Astrocyte (in vitro differentiated cells and primary cell): ENCODE results near the gene DLX3. TPM values are rescaled to one million over a fixed set of nuclear protein-coding genes. Genes with fewer than 3 reads are reported as not detected.

Experiments
- DNase-seq: peaks from one replicate; pipeline ENCODE4 v3.0.0-alpha.2; 2010; ENCODE audit warnings: low read depth
- FAIRE-seq: peaks from 2 replicates; lab custom pipeline; 2011; peaks lifted over from hg19 to GRCh38; lab: Jason Lieb, UNC
- H2AFZ ChIP-seq: 2 replicates; pipeline ENCODE4 v1.6.0; 2012; ENCODE audit warnings: low read depth, low read length, inconsistent platforms
- H3K27ac ChIP-seq: 2 replicates; pipeline ENCODE4 v1.5.1; 2011; ENCODE audit warnings: low read depth, low read length, inconsistent platforms
- H3K27me3 ChIP-seq: 2 replicates; pipeline ENCODE4 v1.6.0; 2011; ENCODE audit warnings: low read length, inconsistent platforms; ENCODE audit not compliant: insufficient read depth
- H3K36me3 ChIP-seq: 2 replicates; pipeline ENCODE4 v1.5.1; 2011; ENCODE audit warnings: low read length, inconsistent platforms; ENCODE audit not compliant: insufficient read depth
- H3K4me1 ChIP-seq: 2 replicates; pipeline ENCODE4 v1.5.1; 2011; ENCODE audit warnings: low read length, inconsistent platforms; ENCODE audit not compliant: insufficient read depth
- H3K4me2 ChIP-seq: 2 replicates; pipeline ENCODE4 v1.6.0; 2012; ENCODE audit warnings: low read length, inconsistent platforms
- H3K4me3 ChIP-seq: 2 replicates; pipeline ENCODE4 v1.5.1; 2011; ENCODE audit warnings: low read depth, mild to moderate bottlenecking, low read length, inconsistent platforms; ENCODE audit not compliant: insufficient read depth
- H3K79me2 ChIP-seq: 2 replicates; pipeline ENCODE4 v1.6.0; 2012; ENCODE audit warnings: mild to moderate bottlenecking, low read length, inconsistent platforms; ENCODE audit not compliant: insufficient read depth
- H3K9ac ChIP-seq: 2 replicates; pipeline ENCODE4 v1.6.0; 2012; ENCODE audit warnings: mild to moderate bottlenecking, low read length, inconsistent platforms
- H3K9me3 ChIP-seq: 2 replicates; pipeline ENCODE4 v1.5.1; 2012; ENCODE audit warnings: low read depth, mild to moderate bottlenecking, low read length, inconsistent platforms; ENCODE audit not compliant: insufficient read depth
- H4K20me1 ChIP-seq: 2 replicates; pipeline ENCODE4 v1.6.0; 2012; ENCODE audit warnings: low read length, inconsistent platforms; ENCODE audit not compliant: insufficient read depth
- H3K27ac Mint-ChIP-seq: one replicate; pipeline ENCODE4 v1.8.0; 2021; ENCODE audit warnings: mild to moderate bottlenecking, mixed read lengths; ENCODE audit not compliant: unreplicated experiment
- H3K27me3 Mint-ChIP-seq: one replicate; pipeline ENCODE4 v1.8.0; 2021; ENCODE audit warnings: low read depth, mixed read lengths; ENCODE audit not compliant: unreplicated experiment
- H3K36me3 Mint-ChIP-seq: one replicate; pipeline ENCODE4 v1.8.0; 2021; ENCODE audit warnings: low read depth, mixed read lengths; ENCODE audit not compliant: unreplicated experiment
- H3K4me1 Mint-ChIP-seq: one replicate; pipeline ENCODE4 v1.8.0; 2021; ENCODE audit warnings: low read depth, mixed read lengths; ENCODE audit not compliant: unreplicated experiment
- H3K4me3 Mint-ChIP-seq: one replicate; pipeline ENCODE4 v1.8.0; 2021; ENCODE audit warnings: mild to moderate bottlenecking, moderate library complexity, mixed read lengths; ENCODE audit not compliant: unreplicated experiment
- H3K9me3 Mint-ChIP-seq: one replicate; pipeline ENCODE4 v1.8.0; 2021; ENCODE audit warnings: mild to moderate bottlenecking, mixed read lengths; ENCODE audit not compliant: unreplicated experiment
- EZH2 ChIP-seq: IDR thresholded peaks from 2 replicates; pipeline ENCODE4 v1.6.1; 2012; ENCODE audit warnings: mild to moderate bottlenecking, low read length, inconsistent platforms; ENCODE audit not compliant: insufficient read depth
- total RNA-seq: library from RNA; stranded (reverse); gene quantifications from 2 replicates; pipeline ENCODE4 v1.2.1, GENCODE V29; 2021
- TF ChIP-seq, protein P1 (sequence below): IDR thresholded peaks from 2 replicates; pipeline ENCODE4 v1.5.1; 2011; ENCODE audit warnings: low read depth, mild to moderate bottlenecking, inconsistent platforms, low read length, moderate library complexity; ENCODE audit not compliant: insufficient read depth

DLX3 gene
- total RNA-seq, 1 donor from 2014 or later: 1.00 TPM

GRCh38 chr17:49959183-49959935, 35.7 kb downstream of the DLX3 start:
- Mint-ChIP-seq H3K9me3 (peaks cover 7% of the 10 kb centered on the region), H3K27me3 (peaks cover 63% of the 10 kb centered on the region), H3K4me3 (no peak overlapping the region), H3K27ac (no peak overlapping the region), H3K36me3 (peaks cover 3% of the 10 kb centered on the region), H3K4me1 (peaks cover 5% of the 10 kb centered on the region)
- peaks cover 38% of the 10 kb centered on the region for H3K27me3 ChIP-seq
- TF ChIP-seq, protein P1, sequence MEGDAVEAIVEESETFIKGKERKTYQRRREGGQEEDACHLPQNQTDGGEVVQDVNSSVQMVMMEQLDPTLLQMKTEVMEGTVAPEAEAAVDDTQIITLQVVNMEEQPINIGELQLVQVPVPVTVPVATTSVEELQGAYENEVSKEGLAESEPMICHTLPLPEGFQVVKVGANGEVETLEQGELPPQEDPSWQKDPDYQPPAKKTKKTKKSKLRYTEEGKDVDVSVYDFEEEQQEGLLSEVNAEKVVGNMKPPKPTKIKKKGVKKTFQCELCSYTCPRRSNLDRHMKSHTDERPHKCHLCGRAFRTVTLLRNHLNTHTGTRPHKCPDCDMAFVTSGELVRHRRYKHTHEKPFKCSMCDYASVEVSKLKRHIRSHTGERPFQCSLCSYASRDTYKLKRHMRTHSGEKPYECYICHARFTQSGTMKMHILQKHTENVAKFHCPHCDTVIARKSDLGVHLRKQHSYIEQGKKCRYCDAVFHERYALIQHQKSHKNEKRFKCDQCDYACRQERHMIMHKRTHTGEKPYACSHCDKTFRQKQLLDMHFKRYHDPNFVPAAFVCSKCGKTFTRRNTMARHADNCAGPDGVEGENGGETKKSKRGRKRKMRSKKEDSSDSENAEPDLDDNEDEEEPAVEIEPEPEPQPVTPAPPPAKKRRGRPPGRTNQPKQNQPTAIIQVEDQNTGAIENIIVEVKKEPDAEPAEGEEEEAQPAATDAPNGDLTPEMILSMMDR: no peak
- no peak for TF ChIP-seq EZH2
- H4K20me1 ChIP-seq: peaks cover 9% of the 10 kb centered on the region
- H2AFZ ChIP-seq: no peak overlapping the region
- H3K9me3 ChIP-seq: no peaks in the 10 kb centered on the region
- H3K36me3 ChIP-seq: no peaks in the 10 kb centered on the region
- H3K79me2 ChIP-seq: no peaks in the 10 kb centered on the region
- peak overlapping the region; percentile 20 for H3K4me2 ChIP-seq
- no peak overlapping the region for H3K9ac ChIP-seq
- FAIRE-seq (no peak), DNase-seq (no peak)
- H3K4me3 ChIP-seq: no peak overlapping the region
- H3K4me1 ChIP-seq: peaks cover 8% of the 10 kb centered on the region
- no peak overlapping the region for H3K27ac ChIP-seq

DNA sequence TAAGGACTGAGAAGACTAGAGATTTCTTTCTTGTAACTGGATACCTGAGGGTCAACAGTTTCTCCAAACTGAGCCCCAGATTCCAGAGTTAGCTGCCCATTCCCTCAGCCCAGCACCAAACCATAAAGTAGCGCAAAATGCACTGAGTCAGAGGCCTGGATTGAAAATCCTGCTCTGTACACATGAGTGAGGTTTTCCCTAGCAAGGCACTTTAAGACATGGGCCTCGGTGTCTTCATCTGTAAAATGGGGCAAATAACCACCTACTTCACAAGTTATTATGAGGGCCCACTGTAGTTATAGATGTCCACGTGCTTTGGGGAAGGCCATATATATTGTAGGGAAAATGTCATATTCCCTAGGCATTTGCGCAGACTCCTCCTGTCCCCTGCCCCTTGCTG, 36.3 kb downstream of the DLX3 start:
- Mint-ChIP-seq H3K4me3 (no peak overlapping the region), H3K27me3 (peaks cover 61% of the 10 kb centered on the region), H3K9me3 (peaks cover 3% of the 10 kb centered on the region), H3K4me1 (peaks cover 5% of the 10 kb centered on the region), H3K36me3 (peaks cover 3% of the 10 kb centered on the region), H3K27ac (no peak overlapping the region)
- Histone ChIP-seq H4K20me1 (peaks cover 6% of the 10 kb centered on the region), H3K4me3 (no peak overlapping the region), H3K36me3 (no peaks in the 10 kb centered on the region), H3K9me3 (no peaks in the 10 kb centered on the region), H3K79me2 (no peaks in the 10 kb centered on the region), H2AFZ (no peak overlapping the region), H3K4me1 (peaks cover 8% of the 10 kb centered on the region), H3K27ac (no peak overlapping the region), H3K9ac (no peak overlapping the region), H3K27me3 (peaks cover 31% of the 10 kb centered on the region), H3K4me2 (peak overlapping the region; percentile 20)
- DNase-seq: no peak
- TF ChIP-seq, protein P1: no peak
- TF ChIP-seq EZH2: no peak
- no peak for FAIRE-seq

DNA sequence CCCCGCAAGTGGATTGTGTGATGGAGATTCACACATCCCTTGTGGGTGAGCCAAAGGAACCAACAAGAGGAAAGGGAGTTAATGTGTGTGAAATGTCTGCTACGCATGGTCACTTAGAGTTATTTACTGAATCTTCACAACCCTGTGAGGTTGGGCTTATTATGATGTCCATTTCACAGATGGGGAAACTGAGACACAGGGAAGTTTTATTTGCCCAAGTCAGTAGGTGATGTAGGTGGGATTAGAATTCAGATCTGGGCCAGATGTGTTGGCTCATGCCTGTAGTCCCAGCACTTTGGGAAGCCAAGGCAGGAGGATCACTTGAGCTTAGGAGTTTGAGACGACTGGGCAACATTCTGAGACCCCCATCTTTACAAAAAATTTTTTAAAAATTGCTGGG, 37.7 kb downstream of the DLX3 start:
- TF ChIP-seq, protein P1: no peak
- no peak for TF ChIP-seq EZH2
- Histone ChIP-seq H3K36me3 (no peaks in the 10 kb centered on the region), H3K4me1 (peaks cover 17% of the 10 kb centered on the region), H3K9me3 (no peaks in the 10 kb centered on the region), H3K4me3 (no peak overlapping the region), H2AFZ (no peak overlapping the region), H3K27me3 (peaks cover 18% of the 10 kb centered on the region), H4K20me1 (peaks cover 7% of the 10 kb centered on the region), H3K79me2 (no peaks in the 10 kb centered on the region), H3K4me2 (no peak overlapping the region), H3K9ac (no peak overlapping the region), H3K27ac (no peak overlapping the region)
- Mint-ChIP-seq H3K4me3 (no peak overlapping the region), H3K27me3 (peaks cover 61% of the 10 kb centered on the region), H3K4me1 (peaks cover 6% of the 10 kb centered on the region), H3K9me3 (no peaks in the 10 kb centered on the region), H3K27ac (no peak overlapping the region), H3K36me3 (no peaks in the 10 kb centered on the region)
- no peak for FAIRE-seq
- no peak for DNase-seq
